AG08395 (cell line): ENCODE data around the gene PTPN4.

Experiments
- DNase-seq: peaks from one replicate; pipeline ENCODE4 v3.0.0; 2012; ENCODE audit warnings: mixed read lengths, low spot score

PTPN4 gene

DNA sequence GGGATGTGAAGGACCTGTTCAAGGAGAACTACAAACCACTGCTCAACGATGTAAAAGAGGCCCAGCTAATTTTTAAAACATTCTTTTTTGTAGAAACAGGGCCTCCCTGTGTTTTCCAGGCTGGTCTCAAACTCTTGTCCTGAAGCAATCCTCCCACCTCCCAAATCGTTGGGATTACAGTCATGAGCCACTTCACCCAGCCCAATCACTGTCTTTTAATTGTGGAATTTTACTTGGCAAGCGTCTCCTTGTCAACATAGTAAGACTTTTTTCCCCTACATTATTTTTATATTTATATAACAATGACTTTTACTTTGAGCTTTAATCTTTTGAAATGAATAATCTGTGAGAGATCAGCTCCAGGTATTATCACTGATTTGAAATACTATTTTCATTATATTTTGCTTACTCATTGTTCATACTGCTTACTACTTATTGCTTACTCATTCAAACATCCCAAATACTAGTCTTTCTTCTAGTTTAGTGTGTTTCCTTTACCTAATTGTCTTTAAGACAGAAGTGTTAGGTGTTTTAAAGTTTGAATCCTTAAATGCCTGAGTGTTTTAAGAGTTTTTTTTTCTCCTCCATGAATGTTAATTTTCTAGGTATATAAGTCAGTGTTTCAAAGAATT, 48.9 kb downstream of the PTPN4 start:
- peak; percentile 4 for DNase-seq

GRCh38 chr2:119809339-119810048, 49.8 kb downstream of the PTPN4 start:
- peak; percentile 69 for DNase-seq

DNA sequence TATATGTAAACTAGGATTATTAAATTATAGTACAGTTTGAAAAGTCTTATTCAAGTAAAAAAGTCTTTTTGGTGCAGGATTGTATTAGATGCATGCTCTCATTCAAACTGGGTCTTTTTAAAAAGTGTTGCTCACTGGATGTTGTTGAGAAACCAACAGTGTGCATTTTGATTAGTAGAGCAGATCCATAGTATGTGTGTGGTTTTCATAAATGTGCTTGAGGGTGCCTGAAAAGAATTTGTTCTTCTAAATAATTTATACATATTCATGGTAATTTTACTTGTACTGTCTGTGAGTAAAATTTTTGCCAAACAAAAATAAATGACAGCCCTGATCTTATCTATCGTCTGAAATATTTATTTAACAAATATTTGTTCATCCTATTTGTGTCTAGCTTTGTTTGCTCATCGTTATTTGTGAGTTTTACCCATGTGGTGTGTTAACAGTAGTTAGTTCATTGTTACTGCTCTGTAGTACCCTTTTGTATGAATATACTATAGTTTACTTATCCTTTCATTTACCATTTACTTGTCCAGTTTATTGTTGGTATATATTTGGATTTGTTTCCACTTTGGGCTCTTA, 50.4 kb downstream of the PTPN4 start:
- DNase-seq, result no peak

- no peak for DNase-seq
These were observed 54.5 kb downstream of the PTPN4 start for GRCh38 chr2:119814216-119814615.

DNA sequence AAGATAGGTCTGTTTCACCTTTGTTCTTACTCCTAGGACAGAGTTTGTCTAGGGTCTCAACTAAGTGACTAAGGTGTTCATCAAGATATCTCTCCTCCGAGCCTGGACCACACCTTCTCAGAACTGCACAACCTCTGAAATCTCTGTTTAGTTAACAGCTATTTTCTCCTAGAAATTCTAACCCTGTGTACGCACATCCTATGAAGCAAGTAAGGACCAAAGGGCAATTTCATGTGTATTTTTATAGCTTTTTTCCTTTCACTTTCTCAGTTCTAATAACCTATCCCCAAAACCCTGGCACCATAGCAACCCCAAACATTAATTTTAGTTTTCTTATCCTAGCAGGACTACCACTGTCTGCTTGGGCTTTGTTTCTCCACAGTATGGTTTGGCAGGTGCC, 59.1 kb downstream of the PTPN4 start:
- DNase-seq, result no peak

DNA sequence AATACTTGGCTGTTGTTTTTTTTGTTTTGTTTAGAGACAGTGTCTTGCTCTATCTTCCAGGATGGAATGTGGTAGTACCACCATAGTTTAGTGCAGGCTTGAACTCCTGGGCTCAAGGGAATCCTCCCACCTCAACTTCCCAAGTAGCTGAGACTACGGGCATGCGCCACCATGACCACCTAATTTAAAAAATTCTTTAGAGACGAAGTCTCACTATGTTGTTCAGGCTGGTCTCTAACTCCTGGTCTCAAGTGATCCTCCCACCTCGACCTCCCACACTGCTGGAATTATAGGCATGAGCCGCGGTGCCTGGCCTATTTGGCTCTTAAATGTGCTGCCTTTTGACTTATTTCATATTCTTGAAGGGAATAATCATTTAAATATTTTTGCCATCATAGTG, 60.1 kb downstream of the PTPN4 start:
- DNase-seq, result no peak

GRCh38 chr2:119820275-119820674, 60.6 kb downstream of the PTPN4 start:
- DNase-seq, result peak; percentile 78

DNA sequence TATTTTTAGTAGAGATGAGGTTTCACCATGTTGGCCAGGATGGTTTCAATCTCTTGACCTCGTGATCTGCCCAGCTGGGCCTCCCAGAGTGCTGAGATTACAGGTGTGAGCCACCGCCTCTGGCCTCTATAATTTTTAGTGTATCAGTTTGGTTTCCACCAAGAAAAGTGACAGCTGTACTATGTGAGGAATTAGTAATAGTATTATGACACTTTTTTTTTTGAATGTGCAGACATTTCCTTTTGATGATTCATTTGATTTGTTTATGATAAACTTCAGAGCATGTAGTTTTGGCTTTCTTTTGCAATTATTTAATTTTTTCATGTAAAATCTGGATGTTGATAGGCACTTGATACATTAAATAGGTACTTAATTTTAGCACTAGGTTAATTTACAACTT, 61.5 kb downstream of the PTPN4 start:
- DNase-seq, result no peak

GRCh38 chr2:119823734-119824334, 64.1 kb downstream of the PTPN4 start:
- DNase-seq, result peak; percentile 54

- DNase-seq, result peak; percentile 28
These were observed 66.7 kb downstream of the PTPN4 start for GRCh38 chr2:119826370-119826961.

- DNase-seq, result no peak
These were observed 68.3 kb downstream of the PTPN4 start for GRCh38 chr2:119827866-119828507.

DNA sequence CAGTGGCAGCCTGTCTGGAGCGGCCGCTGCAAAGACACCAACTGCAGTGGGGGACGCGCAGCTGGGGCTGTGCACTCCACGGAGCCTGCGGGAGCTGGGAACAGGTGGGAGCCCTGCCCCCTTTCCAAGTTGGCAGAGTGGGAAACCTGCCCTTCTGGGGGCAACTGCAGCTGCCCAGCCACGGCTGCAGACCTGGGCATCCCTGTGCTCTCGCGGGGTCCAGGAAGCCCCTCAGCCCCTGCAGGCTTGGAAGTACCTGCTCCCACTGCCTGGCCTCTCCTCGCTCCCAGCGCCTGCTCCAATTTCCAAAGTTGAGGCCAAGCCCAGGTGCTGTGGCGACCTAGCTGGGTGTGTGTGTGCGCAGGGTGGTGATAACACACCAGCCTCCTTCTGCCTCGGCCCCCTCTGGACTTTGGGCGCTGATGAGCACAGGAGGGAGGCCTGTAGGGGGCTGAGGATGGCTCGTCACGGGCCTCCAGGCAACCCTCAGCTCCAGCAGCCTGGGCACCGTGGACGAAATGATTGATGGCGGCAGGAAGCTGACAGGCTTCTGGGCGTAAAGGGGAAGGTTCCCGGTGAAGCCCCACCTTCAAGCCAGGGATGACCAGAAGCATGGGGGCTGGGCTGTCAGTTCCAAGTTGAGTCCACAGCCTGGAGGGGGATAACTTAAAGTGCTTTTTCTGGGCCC, 76.9 kb downstream of the PTPN4 start:
- DNase-seq, result no peak

DNA sequence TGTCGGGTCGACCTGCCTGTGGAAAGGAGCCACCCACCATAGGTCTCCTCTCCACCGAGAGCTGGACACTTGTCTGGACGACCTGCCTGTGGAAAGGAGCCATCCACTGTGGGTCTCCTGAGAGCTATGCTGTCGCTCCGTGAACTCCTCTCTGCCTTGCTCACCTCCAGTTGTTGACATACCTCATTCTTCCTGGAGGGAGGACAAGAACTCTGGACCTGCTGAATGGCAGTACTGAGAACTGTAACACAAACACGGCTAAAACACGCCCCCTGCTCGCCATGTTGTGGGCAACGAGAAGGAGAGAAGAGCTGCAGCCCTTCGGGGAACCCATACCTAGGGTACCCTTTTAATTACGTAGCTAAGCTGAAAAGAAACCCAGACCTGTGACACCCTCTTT, 77.6 kb downstream of the PTPN4 start:
- DNase-seq, result no peak

- DNase-seq, result no peak
These were observed 78.0 kb downstream of the PTPN4 start for GRCh38 chr2:119837759-119838158.

DNA sequence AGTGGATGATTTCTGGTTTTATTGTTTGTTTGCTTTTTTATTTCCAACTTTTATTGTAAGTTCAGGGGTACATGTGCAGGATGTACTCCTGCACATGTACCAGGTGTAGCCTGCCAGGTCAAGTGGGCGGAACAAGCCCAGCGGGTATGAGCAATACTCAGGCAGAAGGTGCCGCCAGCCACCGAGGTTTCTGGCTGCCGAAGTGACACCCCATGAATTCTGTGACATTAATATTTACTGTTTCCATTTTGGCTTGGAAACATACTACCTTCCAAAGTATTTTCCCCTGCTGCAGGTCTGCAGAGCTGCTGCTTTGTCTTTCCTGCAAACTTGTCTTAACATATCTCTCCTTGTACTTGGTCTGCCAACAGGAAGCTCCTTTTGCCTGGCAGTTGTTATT, 78.5 kb downstream of the PTPN4 start:
- DNase-seq, result no peak

GRCh38 chr2:119841550-119841949, 81.8 kb downstream of the PTPN4 start:
- DNase-seq, result no peak

DNA sequence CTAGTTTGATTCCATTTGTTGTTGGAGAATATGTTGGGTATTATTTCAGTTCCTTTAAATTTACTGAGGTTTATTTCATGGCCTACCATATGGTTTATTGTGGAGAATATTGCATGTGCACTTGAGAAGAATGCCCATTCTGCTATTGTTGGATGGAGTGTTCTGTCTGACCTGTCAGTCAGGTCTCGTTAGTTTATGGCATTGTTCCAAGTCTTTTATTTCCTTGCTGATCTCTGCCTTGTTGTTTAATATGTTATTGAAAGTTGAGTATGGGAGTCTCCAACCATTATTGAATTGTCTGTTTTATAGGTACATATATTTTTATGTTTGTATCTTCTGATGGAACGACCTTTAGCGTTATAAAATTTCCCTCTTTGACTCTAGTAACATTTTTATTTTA, 86.3 kb downstream of the PTPN4 start:
- no peak for DNase-seq

GRCh38 chr2:119849838-119850565, 90.3 kb downstream of the PTPN4 start:
- no peak for DNase-seq

DNA sequence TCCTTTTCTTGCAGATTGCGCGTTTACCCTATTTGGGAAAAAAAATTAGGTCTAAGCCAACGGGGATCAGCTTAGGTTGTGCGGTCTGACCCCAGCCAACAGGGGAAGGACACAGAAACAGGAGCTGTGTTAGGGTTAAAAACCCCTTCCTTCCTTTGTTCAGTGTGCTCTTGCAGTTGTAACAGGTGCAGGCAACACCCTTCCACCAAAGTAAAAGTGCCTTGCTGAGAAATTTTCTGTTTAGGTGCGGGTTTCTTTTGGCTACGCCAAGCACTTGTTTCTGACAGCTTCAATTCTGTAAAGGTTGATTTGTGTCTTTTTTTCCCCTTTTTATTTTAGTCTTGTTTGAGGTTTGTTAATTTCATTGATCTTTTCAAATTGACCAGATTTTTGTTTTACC, 92.5 kb downstream of the PTPN4 start:
- no peak for DNase-seq

- DNase-seq, result no peak
These were observed 94.2 kb downstream of the PTPN4 start for GRCh38 chr2:119853777-119854399.
